OCI-M1 (cell line): ENCODE results near the gene TAC4.
A peak's percentile ranks its signal among the peaks of the same experiment; 100 is the strongest.

Experiments used
- DNase-seq: peaks from one replicate; lab custom pipeline; 2025; lab: John Stamatoyannopoulos, UW

Gene TAC4, protein sequence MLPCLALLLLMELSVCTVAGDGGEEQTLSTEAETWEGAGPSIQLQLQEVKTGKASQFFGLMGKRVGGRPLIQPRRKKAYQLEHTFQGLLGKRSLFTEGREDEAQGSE

DNA sequence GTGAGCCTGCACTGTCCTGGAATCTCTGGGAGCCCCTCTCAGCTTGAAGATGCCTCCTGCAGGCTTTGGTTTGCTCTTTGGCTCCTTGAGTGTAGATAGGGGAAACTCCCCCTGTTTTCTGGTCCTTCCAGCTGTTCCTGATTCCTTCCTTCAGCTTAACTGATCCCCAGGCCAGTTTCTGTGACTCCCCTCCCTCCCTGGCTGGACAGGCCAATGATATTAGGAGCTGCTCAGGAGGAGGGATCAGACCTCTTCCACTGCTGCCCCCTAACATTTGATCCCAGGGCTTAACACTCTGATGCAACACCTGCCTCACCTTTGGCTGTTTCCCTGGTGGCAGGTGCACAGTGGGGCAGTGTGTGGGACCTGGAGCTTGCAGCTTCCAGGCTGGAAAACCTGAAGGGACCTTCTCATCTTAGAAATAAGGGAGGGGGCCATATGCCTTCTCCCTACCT lies at the start of gene TAC4:
TSS of gene TAC4 (minus strand) at position 51 of the 455 bp plus-strand sequence. CDS start 52 bp downstream, outside the sequence.
- no peak for DNase-seq

GRCh38 chr17:49896860-49897259 lies 49.0 kb upstream of the TAC4 start:
- no peak for DNase-seq

GRCh38 chr17:49896222-49896621 lies 48.4 kb upstream of the TAC4 start:
- no peak for DNase-seq

DNA sequence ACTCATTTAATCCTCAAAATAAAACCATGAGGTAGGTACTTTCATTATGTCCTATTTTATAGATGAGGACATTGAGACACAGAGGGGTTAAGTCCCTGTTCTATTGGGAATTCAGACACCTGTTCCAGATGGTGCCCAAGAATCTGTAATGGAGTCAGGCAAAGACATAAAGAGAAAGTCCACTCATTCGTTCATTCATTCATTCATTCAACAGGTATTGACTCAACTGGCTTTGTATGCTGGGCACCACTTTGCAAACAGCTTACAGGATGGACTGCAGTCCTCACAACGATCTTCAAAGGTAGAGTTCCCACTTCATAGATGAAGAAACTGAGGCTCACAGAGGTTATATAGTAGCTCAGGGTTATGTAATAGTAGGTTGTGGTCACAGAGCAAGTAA lies 47.9 kb upstream of the TAC4 start:
- DNase-seq: no peak

DNA sequence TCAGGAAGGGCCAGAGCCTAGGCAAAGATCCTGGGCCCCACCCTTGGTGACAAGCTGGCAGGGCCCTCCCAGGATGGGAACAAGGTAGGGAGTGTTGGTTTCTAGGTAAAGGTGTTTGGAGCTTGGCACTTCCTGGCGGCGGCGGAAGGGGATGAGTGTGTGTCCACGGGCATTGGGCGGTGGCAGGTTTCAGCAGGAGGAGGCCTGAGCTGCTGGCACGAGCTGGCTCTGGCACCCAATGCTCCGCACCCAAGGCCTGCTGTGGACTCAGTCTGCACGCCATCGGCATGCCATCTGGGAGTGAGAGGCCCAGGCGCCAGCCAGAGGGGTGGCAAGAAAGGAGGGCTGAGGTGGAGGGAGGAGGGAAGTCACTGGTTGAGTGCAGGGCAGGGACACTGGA lies 46.9 kb upstream of the TAC4 start:
- DNase-seq: no peak

GRCh38 chr17:49891694-49892389 lies 44.0 kb upstream of the TAC4 start:
- DNase-seq: no peak

DNA sequence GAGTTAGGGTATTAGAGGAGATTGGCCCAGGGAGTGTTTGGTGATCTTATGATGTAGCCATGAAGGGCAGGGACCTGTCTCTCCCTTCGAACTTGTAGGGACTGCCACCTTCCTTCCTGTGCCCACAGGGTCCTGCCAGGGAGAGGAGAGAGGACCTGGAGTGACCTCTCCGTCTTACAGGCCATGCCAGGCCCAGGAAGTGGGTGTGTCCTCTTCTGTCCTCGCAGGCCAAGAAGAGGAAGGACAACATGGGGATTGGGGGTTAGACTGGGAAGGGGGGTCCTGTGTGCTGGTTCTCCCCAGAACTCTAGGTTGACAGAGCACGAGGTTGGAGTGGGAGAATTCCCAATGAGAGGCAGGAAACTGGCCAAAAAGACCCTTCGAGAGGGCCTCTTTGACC lies 43.4 kb upstream of the TAC4 start:
- DNase-seq: no peak

- no peak for DNase-seq
Observed at GRCh38 chr17:49890852-49891251, 43.0 kb upstream of the TAC4 start.

DNA sequence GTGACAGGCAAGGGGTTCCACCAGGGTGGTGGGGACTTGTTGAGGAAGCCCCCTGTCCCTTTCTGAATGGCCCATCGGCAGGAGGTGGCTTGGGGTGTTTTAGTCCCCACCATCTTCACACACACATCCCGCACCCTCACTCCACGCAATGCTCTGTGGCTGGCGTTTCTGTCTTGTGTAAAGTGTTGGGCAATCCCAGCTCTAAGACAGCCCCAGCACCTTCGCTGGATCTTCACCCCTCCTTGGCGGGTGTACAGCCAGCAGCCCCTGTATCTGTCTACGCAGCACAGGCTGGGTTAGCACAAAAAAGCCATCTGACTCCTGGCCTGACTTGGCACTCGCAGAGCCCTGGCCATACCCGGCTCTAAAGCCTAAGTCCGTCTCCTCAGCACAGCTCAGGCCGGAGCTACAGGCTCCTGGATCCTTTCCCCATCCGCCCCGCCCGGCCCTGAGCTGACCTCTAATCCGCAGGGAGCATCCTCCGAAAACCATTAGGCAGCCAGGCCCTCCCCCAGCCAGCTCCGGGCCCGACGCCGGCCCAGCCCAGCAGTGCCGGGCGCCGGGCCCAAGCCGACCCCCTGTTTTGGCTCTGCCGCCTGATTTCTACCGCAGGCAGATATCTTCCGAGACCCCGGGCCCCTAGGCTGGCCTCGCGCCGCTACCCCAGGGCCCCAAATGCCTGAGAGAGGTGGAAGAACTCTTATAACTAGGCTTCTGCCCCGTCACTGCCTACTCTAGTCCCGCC lies 42.4 kb upstream of the TAC4 start:
- DNase-seq: no peak

DNA sequence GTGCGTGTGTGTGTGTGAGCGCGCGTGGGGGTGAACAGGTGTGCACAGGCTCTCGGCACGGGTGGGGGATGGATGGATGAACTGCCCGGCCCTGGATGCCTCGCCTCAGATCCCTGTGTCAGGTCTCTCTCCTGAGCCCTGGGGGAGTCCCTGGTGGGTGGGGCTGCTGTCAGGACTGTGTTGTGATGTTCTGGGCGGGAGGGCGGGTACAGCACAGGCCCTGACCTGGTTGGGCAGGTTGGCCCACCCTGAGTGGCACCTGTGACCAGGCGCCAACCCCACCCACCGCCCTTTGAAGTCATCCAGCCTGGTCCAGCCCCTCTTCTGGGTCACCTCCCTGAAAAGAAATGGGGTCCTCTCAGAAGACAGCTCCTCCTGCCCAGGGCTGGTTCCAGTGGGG lies 41.6 kb upstream of the TAC4 start:
- no peak for DNase-seq

GRCh38 chr17:49887744-49888360 lies 40.0 kb upstream of the TAC4 start:
- no peak for DNase-seq

DNA sequence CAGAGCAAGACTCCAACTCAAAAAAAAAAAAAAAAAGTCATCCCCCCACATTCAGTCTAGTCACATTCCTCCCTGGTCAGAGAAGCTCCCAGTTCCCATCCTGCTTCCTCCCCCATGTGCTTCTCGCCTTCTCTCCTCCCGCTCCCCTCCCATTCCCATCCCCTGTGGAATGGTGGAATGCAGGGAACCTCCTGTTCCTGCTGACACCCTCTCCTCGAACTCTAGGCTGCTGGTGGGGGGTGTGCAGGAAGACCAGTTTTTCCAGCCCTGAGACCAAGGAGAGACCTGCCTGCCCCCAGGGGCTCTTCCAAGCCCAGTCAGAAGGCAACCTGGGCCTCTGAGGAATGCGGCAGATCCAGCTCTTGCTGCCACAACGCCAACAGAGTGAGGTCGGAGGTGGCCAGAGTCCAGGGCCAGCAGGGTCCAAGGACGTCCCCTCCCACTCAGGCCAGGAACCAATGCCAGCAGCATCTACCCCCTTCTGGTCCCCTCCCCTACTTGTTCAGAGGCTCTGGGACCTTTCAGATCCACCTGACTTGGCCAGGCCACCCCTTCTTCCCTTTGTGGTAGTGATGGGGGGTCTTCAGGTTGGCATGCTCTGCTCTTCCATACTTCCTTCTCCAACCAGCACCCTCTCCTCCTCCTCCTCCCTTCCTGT lies 39.3 kb upstream of the TAC4 start:
- no peak for DNase-seq

DNA sequence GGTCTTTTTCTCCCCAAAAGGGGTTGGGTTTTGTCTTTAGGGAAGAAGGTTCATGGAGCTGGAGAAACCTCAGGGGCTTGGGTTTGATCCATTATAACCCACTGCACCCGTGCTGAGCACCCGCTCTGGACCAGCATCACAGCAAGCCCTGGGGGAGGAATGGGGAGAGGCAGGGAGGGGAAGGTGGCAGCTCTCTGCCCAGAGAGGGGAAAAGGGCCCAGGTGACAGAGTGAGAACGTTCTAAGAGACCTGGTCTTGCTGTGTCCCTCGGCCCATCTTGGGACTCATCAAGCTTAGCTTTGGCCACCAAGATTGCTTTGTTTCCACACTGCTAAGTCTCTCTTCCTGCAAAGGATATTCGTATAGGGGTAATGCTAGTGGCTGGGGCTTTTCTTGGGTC lies 38.2 kb upstream of the TAC4 start:
- no peak for DNase-seq

- DNase-seq: no peak
Observed at GRCh38 chr17:49882434-49882833, 34.6 kb upstream of the TAC4 start.

GRCh38 chr17:49881054-49881402 lies 33.2 kb upstream of the TAC4 start:
- DNase-seq: no peak

GRCh38 chr17:49880291-49881053 lies 32.6 kb upstream of the TAC4 start:
- DNase-seq: peak; percentile 89

- peak; percentile 76 for DNase-seq
Observed at GRCh38 chr17:49878931-49879904, 31.3 kb upstream of the TAC4 start.

GRCh38 chr17:49875685-49876084 lies 27.8 kb upstream of the TAC4 start:
- DNase-seq: no peak

DNA sequence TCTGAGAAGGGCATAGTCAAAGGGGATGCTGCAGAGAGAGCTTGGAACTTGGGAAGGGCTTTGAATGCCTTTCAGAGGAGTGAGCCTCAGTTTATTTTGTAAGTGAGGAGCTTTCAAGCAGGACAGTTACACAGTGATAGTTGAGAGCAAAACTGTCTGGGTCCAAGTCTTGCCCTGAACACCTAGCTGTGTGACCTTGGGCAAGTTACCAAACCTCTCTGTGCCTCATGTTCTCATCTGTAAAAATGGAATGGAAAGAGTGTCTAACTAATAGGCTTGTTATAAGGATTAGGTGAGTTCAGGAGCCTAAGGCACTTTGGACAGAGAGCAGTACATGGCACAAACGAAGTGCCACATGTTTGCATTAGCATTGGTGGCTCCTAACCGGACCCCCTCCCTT lies 27.0 kb upstream of the TAC4 start:
- DNase-seq: no peak

DNA sequence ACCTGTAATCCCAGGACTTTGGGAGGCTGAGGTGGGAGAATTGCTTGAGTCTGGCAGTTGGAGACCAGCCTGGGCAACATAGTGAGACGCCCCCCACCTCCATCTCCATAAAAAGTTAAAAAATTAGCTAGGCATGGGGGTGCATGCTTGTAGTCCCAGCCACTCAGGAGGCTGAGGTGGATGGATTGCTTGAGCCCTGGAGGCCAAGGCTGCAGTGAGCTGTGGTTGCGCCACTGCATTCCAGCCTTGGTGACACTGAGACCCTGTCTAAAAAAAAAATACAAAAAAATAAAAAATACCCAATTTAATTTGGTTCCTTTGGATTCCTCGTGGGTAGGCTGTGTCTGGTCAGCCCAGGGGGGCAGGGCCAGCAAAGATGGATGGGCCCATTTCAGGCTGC lies 26.1 kb upstream of the TAC4 start:
- DNase-seq: no peak

DNA sequence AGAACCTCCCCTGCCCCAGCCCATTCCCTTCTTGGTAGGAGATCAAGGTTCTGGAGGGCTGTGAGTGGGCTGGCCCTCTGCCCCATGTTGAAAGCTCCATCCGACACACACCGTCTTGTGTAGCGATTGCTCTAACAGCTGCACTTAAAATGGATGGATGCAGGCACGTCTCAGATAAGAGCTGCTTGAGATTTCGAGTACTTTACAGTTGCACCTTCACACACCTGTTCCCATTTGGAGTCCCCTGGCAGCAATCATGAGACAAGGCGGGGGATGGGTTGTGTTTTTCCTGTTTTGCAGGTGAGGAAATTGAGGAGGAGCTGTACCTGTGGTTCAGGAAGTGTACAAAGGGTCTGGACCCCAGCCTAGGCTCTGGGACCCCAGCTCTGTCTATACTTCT lies 25.6 kb upstream of the TAC4 start:
- no peak for DNase-seq
